ENCODE data around the gene PRXL2B. TPM values are rescaled to one million over a fixed set of nuclear protein-coding genes. Genes with fewer than 3 reads are reported as not detected.
"Not testable (repeated sequence)": the region's sequence is repeated elsewhere in the genome, so short reads cannot be mapped to it uniquely, and the experiment has no call there.

Gene PRXL2B
- polyA plus RNA-seq, 1 experiment: 10.2 TPM

DNA sequence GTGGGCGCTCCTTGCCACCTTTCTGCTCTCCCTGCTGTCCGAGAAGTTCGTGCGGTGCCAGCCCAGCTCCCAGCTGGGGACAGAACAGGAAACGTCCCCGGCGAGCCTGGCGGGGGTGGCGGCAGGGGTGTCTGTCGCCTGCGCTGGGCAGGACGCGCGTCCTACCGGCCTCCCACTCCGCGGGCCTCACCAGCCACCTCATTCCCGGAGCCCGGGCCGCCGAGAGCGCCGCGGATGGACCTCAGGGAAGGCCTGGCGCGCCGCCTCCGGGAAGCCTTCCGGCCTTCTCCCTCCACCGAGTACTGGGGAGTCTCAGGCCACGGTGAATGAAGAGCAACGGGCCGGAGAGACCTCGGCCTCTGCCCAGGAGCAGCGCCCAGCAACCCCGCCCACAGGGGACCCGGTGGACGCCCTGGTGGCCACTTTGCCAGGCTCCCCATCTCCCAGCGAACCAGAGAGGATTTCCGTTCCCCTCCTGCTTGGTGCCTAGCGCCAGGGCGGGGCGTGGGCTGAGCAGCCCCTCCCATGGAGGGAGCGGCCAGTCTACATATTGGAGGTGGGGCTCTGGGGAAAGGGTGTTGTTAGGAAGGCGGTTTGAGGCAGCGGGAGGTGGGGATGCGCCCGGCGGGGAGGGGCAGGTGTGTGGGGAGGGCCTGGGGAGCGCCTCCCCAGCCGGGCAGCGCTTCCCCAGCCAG is 39.9 kb upstream of the PRXL2B start:
- Histone ChIP-seq H3K27me3 (ENCODE audit: control insufficient read depth, insufficient read depth, low read length) (no peaks in the 10 kb centered on the region), H3K27ac (ENCODE audit: low read depth, low read length) (no peak overlapping the region), H3K9me3 (ENCODE audit: control insufficient read depth, insufficient read depth, low read length) (no peaks in the 10 kb centered on the region), H3K4me3 (ENCODE audit: low read depth, low read length) (peak overlapping the region; percentile 58)
- TF ChIP-seq, protein P1, sequence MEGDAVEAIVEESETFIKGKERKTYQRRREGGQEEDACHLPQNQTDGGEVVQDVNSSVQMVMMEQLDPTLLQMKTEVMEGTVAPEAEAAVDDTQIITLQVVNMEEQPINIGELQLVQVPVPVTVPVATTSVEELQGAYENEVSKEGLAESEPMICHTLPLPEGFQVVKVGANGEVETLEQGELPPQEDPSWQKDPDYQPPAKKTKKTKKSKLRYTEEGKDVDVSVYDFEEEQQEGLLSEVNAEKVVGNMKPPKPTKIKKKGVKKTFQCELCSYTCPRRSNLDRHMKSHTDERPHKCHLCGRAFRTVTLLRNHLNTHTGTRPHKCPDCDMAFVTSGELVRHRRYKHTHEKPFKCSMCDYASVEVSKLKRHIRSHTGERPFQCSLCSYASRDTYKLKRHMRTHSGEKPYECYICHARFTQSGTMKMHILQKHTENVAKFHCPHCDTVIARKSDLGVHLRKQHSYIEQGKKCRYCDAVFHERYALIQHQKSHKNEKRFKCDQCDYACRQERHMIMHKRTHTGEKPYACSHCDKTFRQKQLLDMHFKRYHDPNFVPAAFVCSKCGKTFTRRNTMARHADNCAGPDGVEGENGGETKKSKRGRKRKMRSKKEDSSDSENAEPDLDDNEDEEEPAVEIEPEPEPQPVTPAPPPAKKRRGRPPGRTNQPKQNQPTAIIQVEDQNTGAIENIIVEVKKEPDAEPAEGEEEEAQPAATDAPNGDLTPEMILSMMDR (IDR thresholded peaks at IDR 0.05; ENCODE audit: low read depth, low read length): no peak
- no peak for DNase-seq (ENCODE audit: low read depth, low spot score)
- ChIA-PET CTCF (interaction anchor here (1.0 to 2.5 kb wide), 9 partner anchors 10 to 878 kb away, joined by 4 to 40 read pairs (median 6); partner anchors contain the start of genes FAAP20, PEX10 and TNFRSF14), POLR2A (interaction anchor here (1.1 kb wide), 1 partner anchor 20 kb away, joined by 6 read pairs; the partner anchor contains the start of gene PANK4)

DNA sequence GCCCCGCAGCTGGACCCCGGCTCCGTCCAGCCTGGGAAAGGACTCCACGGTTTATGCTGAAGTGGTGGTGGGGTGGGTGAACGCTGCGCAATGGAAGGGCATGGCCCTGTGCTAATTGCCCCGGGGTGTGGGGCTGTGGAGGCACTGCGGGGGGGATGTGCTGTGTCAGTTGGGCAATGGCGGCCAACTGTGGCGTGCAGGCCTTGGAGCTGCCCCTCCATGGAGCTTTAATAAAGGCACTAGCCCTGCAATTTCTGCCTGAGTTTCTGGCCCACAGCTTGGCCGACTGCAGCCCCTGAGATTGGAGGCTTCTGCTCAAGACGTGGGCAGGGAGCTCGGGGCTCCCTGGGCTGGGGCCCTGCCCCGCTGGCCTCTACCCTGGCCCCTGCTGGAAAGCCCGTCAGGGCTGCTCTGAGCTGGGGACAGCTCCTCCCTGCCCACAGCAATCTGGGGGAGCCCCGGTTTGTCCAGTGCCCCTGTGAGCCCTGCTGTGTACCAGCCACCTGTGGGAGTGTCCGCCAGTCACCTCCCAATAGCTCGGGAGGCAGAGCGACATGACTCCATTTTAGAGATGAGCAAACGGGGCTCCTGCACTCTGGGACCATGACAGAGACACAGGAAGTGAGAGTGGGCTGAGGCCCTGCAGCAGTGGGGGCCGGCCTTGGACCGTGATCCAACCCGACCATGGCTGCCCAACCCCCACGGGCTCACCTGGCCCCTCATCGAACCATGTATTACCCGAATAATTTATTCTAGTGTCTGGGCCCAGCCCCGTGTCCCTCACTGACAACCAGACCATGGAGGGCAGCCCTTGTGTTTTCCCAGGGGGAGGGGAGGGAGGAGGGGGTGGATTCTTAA is 39.1 kb upstream of the PRXL2B start:
- Histone ChIP-seq H3K27ac (ENCODE audit: low read depth, low read length) (no peak overlapping the region), H3K9me3 (ENCODE audit: control insufficient read depth, insufficient read depth, low read length) (no peaks in the 10 kb centered on the region), H3K4me3 (ENCODE audit: low read depth, low read length) (peak overlapping the region; percentile 58), H3K27me3 (ENCODE audit: control insufficient read depth, insufficient read depth, low read length) (peaks cover 4% of the 10 kb centered on the region)
- POLR2A ChIA-PET: no interaction called here
- TF ChIP-seq, protein P1 (IDR thresholded peaks at IDR 0.05; ENCODE audit: low read depth, low read length): no peak
- CTCF ChIA-PET: interaction anchor here (1.0 to 2.5 kb wide), 11 partner anchors 9 to 877 kb away, joined by 3 to 40 read pairs (median 6); partner anchors contain the start of genes FAAP20, PANK4, PEX10 and TNFRSF14
- no peak for DNase-seq (ENCODE audit: low read depth, low spot score)

DNA sequence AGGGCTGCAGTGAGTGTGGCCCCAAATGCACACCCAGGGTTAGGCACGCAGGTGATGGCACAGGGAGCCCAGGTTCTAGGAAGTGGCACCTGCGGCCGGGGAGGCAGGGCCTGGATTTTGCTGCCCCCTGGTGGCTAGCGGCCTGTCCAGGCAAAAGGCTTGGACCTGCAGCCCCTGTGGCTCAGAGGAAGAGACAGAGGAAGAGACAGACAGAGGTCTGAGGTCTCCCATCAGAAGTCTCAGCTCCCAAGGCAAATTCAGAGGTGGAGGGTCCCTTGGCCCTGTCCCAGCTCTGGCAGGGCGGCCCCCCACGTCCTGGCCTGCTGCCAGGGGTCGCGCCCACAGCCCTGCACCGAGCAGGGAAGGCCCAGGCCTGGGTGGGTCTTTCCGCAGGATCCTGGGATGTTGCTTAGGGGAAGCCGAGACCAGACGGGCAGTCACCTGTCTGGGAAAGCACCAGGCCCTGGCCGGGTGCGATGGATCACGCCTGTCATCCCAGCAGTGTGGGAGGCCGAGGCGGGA is 38.4 kb upstream of the PRXL2B start:
- CTCF ChIA-PET: interaction anchor here (0.6 to 2.5 kb wide), 16 partner anchors 13 to 877 kb away, joined by 3 to 40 read pairs (median 4); partner anchors contain the start of genes FAAP20, PANK4 and PEX10
- no peaks in the 10 kb centered on the region for H3K9me3 ChIP-seq (ENCODE audit: control insufficient read depth, insufficient read depth, low read length)
- peaks cover 4% of the 10 kb centered on the region for H3K27me3 ChIP-seq (ENCODE audit: control insufficient read depth, insufficient read depth, low read length)
- no peak for DNase-seq (ENCODE audit: low read depth, low spot score)
- no peak overlapping the region for H3K27ac ChIP-seq (ENCODE audit: low read depth, low read length)
- POLR2A ChIA-PET: interaction anchor here (0.7 to 1.0 kb wide), 2 partner anchors 22 to 24 kb away, joined by 3 to 5 read pairs; partner anchors contain the start of gene PANK4
- H3K4me3 ChIP-seq (ENCODE audit: low read depth, low read length): no peak overlapping the region
- TF ChIP-seq, protein P1 (IDR thresholded peaks at IDR 0.05; ENCODE audit: low read depth, low read length): peak; percentile 95

DNA sequence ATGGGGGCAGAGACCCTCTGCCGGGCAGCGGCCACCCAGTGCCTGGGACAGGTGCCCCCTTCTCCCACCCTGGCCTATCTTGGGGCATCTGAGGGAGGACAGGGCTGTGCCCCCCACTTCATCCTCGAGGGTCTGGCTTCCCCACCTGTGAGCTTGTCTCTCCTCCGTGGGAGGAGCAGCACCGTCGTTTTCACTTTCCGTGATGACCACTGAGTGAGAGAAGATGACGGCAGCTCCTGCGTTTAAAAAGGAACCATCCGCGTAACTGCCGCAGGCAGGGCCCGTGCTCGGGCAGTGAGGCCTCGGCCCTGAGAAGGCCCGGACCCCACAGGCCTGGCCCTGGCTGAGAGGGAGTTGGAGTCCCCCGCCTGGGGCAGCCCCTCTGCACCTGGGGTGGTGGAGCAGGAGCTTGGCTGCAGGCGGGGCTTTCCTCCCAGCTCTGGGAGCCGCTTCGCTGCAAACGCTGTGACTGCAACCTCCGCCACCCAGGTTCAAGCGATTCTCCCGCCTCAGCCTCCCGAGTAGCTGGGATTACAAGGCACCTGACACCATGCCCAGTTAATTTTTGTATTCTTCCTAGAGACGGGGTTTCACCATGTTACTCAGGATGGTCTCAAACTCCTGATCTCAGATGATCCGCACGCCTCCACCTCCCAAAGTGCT is 37.1 kb upstream of the PRXL2B start:
- POLR2A ChIA-PET; CTCF ChIA-PET; H3K9me3 ChIP-seq (ENCODE audit: control insufficient read depth, insufficient read depth, low read length); H3K4me3 ChIP-seq (ENCODE audit: low read depth, low read length); DNase-seq (ENCODE audit: low read depth, low spot score); H3K27me3 ChIP-seq (ENCODE audit: control insufficient read depth, insufficient read depth, low read length); H3K27ac ChIP-seq (ENCODE audit: low read depth, low read length): not testable (repeated sequence)

DNA sequence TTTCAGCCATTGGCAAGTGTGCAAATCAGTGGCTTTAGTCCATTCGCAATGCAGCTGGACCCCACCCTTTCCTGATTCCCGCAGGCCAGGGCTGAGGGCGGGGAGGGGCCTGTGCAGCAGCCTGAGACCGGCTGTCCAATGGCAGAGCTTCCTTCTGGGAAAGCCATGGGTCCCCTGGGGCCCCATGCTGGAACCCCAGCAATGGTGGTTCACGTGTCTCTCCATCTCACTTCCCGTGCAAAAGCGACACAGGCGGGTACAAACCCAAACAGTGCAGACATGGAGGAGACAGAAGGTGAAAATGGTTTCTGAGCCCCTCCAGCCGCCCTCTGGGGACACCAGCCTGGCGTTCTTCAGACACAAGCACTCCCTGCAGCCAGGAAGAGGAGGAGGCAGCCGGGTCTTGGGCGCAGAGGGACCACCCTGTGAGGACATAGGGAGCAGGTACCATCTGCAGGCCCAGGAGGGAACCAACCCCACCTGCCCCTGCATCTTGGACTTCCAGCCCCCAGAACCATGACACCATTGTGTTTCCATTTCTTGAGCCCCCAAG is 36.2 kb upstream of the PRXL2B start:
- DNase-seq (ENCODE audit: low read depth, low spot score); H3K4me3 ChIP-seq (ENCODE audit: low read depth, low read length); H3K27me3 ChIP-seq (ENCODE audit: control insufficient read depth, insufficient read depth, low read length); H3K27ac ChIP-seq (ENCODE audit: low read depth, low read length); POLR2A ChIA-PET; CTCF ChIA-PET; H3K9me3 ChIP-seq (ENCODE audit: control insufficient read depth, insufficient read depth, low read length): not testable (repeated sequence)

DNA sequence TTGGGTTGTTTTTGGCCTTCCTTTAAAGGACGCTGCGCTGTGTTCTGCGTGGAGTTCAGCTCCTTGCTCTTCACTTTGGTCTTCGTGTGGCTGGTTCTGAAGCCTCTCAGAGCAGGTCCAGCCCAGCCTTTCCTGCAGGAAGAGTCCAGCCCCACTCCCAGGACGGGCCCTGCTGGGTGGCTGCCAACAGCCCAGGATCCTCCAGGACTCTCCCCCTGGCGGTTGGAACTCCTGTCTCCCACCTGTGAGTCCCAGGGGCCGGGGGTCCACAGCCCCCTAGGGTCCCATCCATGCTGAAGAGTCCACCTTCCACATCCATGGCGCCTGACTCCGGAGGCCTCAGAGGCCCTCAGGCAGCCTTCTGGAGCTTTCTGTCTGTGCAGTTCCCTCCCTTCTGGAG is 35.0 kb upstream of the PRXL2B start:
- POLR2A ChIA-PET; H3K9me3 ChIP-seq (ENCODE audit: control insufficient read depth, insufficient read depth, low read length); H3K27me3 ChIP-seq (ENCODE audit: control insufficient read depth, insufficient read depth, low read length); DNase-seq (ENCODE audit: low read depth, low spot score); CTCF ChIA-PET; H3K4me3 ChIP-seq (ENCODE audit: low read depth, low read length); H3K27ac ChIP-seq (ENCODE audit: low read depth, low read length): not testable (repeated sequence)

All from AG04450 (cell line).